GM23248 (cell line): ENCODE results near the gene ZBTB20. TPM values are rescaled to one million over a fixed set of nuclear protein-coding genes. Genes with fewer than 3 reads are reported as not detected.

Experiments used
- DNase-seq: peaks from one replicate; pipeline ENCODE4 v3.0.0-alpha.2; 2015
- H2AFZ ChIP-seq: fragments of 200-600 bp; sonication (generic); 2 replicates; pipeline ENCODE4 v1.6.1; 2016; ENCODE audit warnings: antibody characterized with exemption
- H3F3A ChIP-seq: fragments of 200-600 bp; sonication (generic); 2 replicates; pipeline ENCODE4 v1.6.1; 2016; ENCODE audit warnings: mild to moderate bottlenecking, antibody characterized with exemption, mixed run types; ENCODE audit not compliant: insufficient read depth
- H3K27ac ChIP-seq: fragments of 200-600 bp; sonication (generic); 2 replicates; pipeline ENCODE4 v1.5.1; 2016; ENCODE audit warnings: mild to moderate bottlenecking
- H3K27me3 ChIP-seq: fragments of 200-600 bp; sonication (generic); replicated peaks from 2 replicates; pipeline ENCODE4 v1.6.1; 2016; ENCODE audit warnings: mild to moderate bottlenecking; ENCODE audit not compliant: insufficient read depth
- H3K36me3 ChIP-seq: fragments of 200-600 bp; sonication (generic); 2 replicates; pipeline ENCODE4 v1.6.1; 2016; ENCODE audit warnings: low read depth, mild to moderate bottlenecking
- H3K4me1 ChIP-seq: fragments of 200-600 bp; sonication (generic); 2 replicates; pipeline ENCODE4 v1.6.1; 2016; ENCODE audit warnings: mild to moderate bottlenecking; ENCODE audit not compliant: insufficient read depth
- H3K4me2 ChIP-seq: fragments of 200-600 bp; sonication (generic); one replicate; pipeline ENCODE4 v1.6.1; 2016; ENCODE audit warnings: mild to moderate bottlenecking; ENCODE audit not compliant: unreplicated experiment
- H3K4me3 ChIP-seq: fragments of 200-600 bp; sonication (generic); 2 replicates; pipeline ENCODE4 v1.5.1; 2016; ENCODE audit warnings: mild to moderate bottlenecking
- H3K79me2 ChIP-seq: fragments of 200-600 bp; sonication (generic); 2 replicates; pipeline ENCODE4 v1.6.1; 2016; ENCODE audit warnings: mild to moderate bottlenecking; ENCODE audit not compliant: insufficient read depth
- H3K9ac ChIP-seq: fragments of 200-600 bp; sonication (generic); 2 replicates; pipeline ENCODE4 v1.6.1; 2016; ENCODE audit warnings: mild to moderate bottlenecking
- H3K9me2 ChIP-seq: fragments of 200-600 bp; sonication (generic); 2 replicates; pipeline ENCODE4 v1.6.1; 2016; ENCODE audit warnings: mixed run types, mild to moderate bottlenecking, moderate library complexity; ENCODE audit not compliant: insufficient read depth
- H3K9me3 ChIP-seq: fragments of 200-600 bp; sonication (generic); one replicate; pipeline ENCODE4 v1.6.1; 2017; ENCODE audit warnings: low read depth
- H4K20me1 ChIP-seq: fragments of 200-600 bp; sonication (generic); 2 replicates; pipeline ENCODE4 v1.6.0; 2016; ENCODE audit not compliant: insufficient read depth
- EZH2 ChIP-seq: fragments of 200-600 bp; sonication (generic); IDR thresholded peaks from 2 replicates; pipeline ENCODE4 v1.6.1; 2018; ENCODE audit warnings: antibody characterized with exemption, mild to moderate bottlenecking; ENCODE audit not compliant: insufficient read depth, poor library complexity, severe bottlenecking
- EZH2phosphoT487 ChIP-seq: fragments of 200-600 bp; sonication (generic); IDR thresholded peaks from 2 replicates; pipeline ENCODE4 v1.6.1; 2018; ENCODE audit warnings: antibody characterized with exemption, moderate library complexity, mild to moderate bottlenecking, low read depth; ENCODE audit not compliant: insufficient read depth
- WGBS, 2 experiments: methylation state at CpG; one replicate each; pipeline ENCODE4 v1.1.6; 2015 to 2017; ENCODE audit warnings: low lambda C conversion rate in 2 of 2, low coverage in 1 of 2; ENCODE audit errors: missing lambda C conversion rate in 2 of 2; 5-methylcytosine and 5-hydroxymethylcytosine counted together
- in situ Hi-C: fragments of 300-500 bp; cut with MboI; formaldehyde crosslinking; loops from 2 replicates; pipeline ENCODE4 v1.15.0; 2020
- polyA plus RNA-seq: library from polyadenylated mRNA; unstranded; fragments of >200 nt; fragmentation: Nextera tagmentation; extraction: Ambion mirVana; gene quantifications from 2 replicates; pipeline ENCODE4 v1.2.1, GENCODE V29; 2016
- total RNA-seq: library from RNA; depleted of rRNA; stranded (reverse); fragments of >200 nt; shearing (Covaris generic); gene quantifications from 2 replicates; pipeline ENCODE4 v1.2.3, GENCODE V29; 2014

ZBTB20 gene
- total and polyA plus RNA-seq, 2 experiments from 2014 or later: 9.2 to 12.2 TPM

GRCh38 chr3:114624047-114624445, 523.0 kb downstream of the ZBTB20 start:
- peak overlapping the region; percentile 65 for H2AFZ ChIP-seq
- H3K9me2 ChIP-seq: no peaks in the 10 kb centered on the region
- WGBS, 2 experiments: 1 to 3% methylated on average over 6 of the region's 6 CpGs
- no peaks in the 10 kb centered on the region for H3K27me3 ChIP-seq
- H3K36me3 ChIP-seq: no peaks in the 10 kb centered on the region
- H3K4me2 ChIP-seq: peak overlapping the region; percentile 97
- TF ChIP-seq EZH2phosphoT487 (no peak), EZH2 (no peak)
- peak overlapping the region; percentile 98 for H3K27ac ChIP-seq
- peaks cover 59% of the 10 kb centered on the region for H3F3A ChIP-seq
- peak overlapping the region; percentile 95 for H3K9ac ChIP-seq
- H3K9me3 ChIP-seq: no peaks in the 10 kb centered on the region
- no peaks in the 10 kb centered on the region for H4K20me1 ChIP-seq
- peak; percentile 69 for DNase-seq
- H3K4me1 ChIP-seq: peaks cover 61% of the 10 kb centered on the region
- in situ Hi-C loops: no loop called here
- H3K79me2 ChIP-seq: peaks cover 47% of the 10 kb centered on the region
- H3K4me3 ChIP-seq: peak overlapping the region; percentile 82

- peak overlapping the region; percentile 95 for H3K9ac ChIP-seq
- H3K4me2 ChIP-seq: peak overlapping the region; percentile 97
- H3K27me3 ChIP-seq: no peaks in the 10 kb centered on the region
- H3K4me3 ChIP-seq: peak overlapping the region; percentile 82
- TF ChIP-seq EZH2phosphoT487 (no peak), EZH2 (no peak)
- peak overlapping the region; percentile 98 for H3K27ac ChIP-seq
- WGBS, 2 experiments: 41 to 51% methylated on average over 5 of the region's 5 CpGs
- no peaks in the 10 kb centered on the region for H3K9me2 ChIP-seq
- peak overlapping the region; percentile 65 for H2AFZ ChIP-seq
- H4K20me1 ChIP-seq: no peaks in the 10 kb centered on the region
- DNase-seq: peak; percentile 48
- H3K4me1 ChIP-seq: peaks cover 58% of the 10 kb centered on the region
- H3K79me2 ChIP-seq: peaks cover 51% of the 10 kb centered on the region
- in situ Hi-C loops: no loop called here
- H3K36me3 ChIP-seq: no peaks in the 10 kb centered on the region
- peaks cover 55% of the 10 kb centered on the region for H3F3A ChIP-seq
- H3K9me3 ChIP-seq: no peaks in the 10 kb centered on the region
Observed at GRCh38 chr3:114623420-114624046, 523.6 kb downstream of the ZBTB20 start.

GRCh38 chr3:114622001-114622400, 525.1 kb downstream of the ZBTB20 start:
- TF ChIP-seq EZH2phosphoT487: no peak
- no peak for TF ChIP-seq EZH2
- Histone ChIP-seq H3K27ac (no peak overlapping the region), H3K4me2 (peak overlapping the region; percentile 97), H3F3A (peaks cover 40% of the 10 kb centered on the region), H3K27me3 (no peaks in the 10 kb centered on the region), H3K9me2 (no peaks in the 10 kb centered on the region), H3K9ac (no peak overlapping the region), H3K4me1 (peaks cover 43% of the 10 kb centered on the region), H2AFZ (no peak overlapping the region), H3K36me3 (no peaks in the 10 kb centered on the region), H3K79me2 (peaks cover 62% of the 10 kb centered on the region), H4K20me1 (no peaks in the 10 kb centered on the region), H3K4me3 (no peak overlapping the region), H3K9me3 (no peaks in the 10 kb centered on the region)
- DNase-seq: no peak
- in situ Hi-C loops: no loop called here
- WGBS, 2 experiments: 64 to 71% methylated on average over 3 of the region's 3 CpGs

- Histone ChIP-seq H2AFZ (no peak overlapping the region), H3K36me3 (no peaks in the 10 kb centered on the region), H3F3A (peaks cover 20% of the 10 kb centered on the region), H3K79me2 (peaks cover 74% of the 10 kb centered on the region), H4K20me1 (no peaks in the 10 kb centered on the region), H3K9me2 (no peaks in the 10 kb centered on the region), H3K4me2 (no peak overlapping the region), H3K4me1 (peaks cover 22% of the 10 kb centered on the region), H3K27me3 (no peaks in the 10 kb centered on the region), H3K9me3 (no peaks in the 10 kb centered on the region), H3K27ac (no peak overlapping the region), H3K9ac (no peak overlapping the region), H3K4me3 (no peak overlapping the region)
- in situ Hi-C loops: no loop called here
- 90 to 98% methylated on average over 3 of the region's 3 CpGs for WGBS, 2 experiments
- TF ChIP-seq EZH2phosphoT487 (no peak), EZH2 (no peak)
- DNase-seq: no peak
Observed at GRCh38 chr3:114619771-114620170, 527.3 kb downstream of the ZBTB20 start.
